ENCODE data around the gene SCNN1A.

Gene SCNN1A

GRCh38 chr12:6373022-6373787 lies 2.2 kb downstream of the SCNN1A start:
- no peak overlapping the region for H3K4me3 ChIP-seq (ENCODE audit: insufficient read depth, low read length, poor library complexity, severe bottlenecking)
- H3K27me3 ChIP-seq (ENCODE audit: low read length) = no peaks in the 10 kb centered on the region
- no peak overlapping the region for H3K27ac ChIP-seq (ENCODE audit: low read depth, low read length)
- no peaks in the 10 kb centered on the region for H4K20me1 ChIP-seq (ENCODE audit: low read depth, low read length)
- H3K9me3 ChIP-seq (ENCODE audit: insufficient read depth, low read length) = no peaks in the 10 kb centered on the region
- no peak overlapping the region for H3K9ac ChIP-seq (ENCODE audit: low read length)
- H3F3A ChIP-seq (ENCODE audit: insufficient read depth) = no peaks in the 10 kb centered on the region
- no peaks in the 10 kb centered on the region for H3K79me2 ChIP-seq (ENCODE audit: insufficient read depth, low read length)
- no peaks in the 10 kb centered on the region for H3K9me2 ChIP-seq (replicated peaks; ENCODE audit: insufficient read depth, low read length)
- H3K36me3 ChIP-seq (ENCODE audit: low read length) = no peaks in the 10 kb centered on the region
- no peak overlapping the region for H2AFZ ChIP-seq (ENCODE audit: low read depth, low read length, severe bottlenecking)
- H3K4me2 ChIP-seq (ENCODE audit: low read depth, low read length, poor library complexity, severe bottlenecking) = no peak overlapping the region
- TF ChIP-seq CTCF (IDR thresholded peaks at IDR 0.05; ENCODE audit: insufficient read depth, low read length, poor library complexity, severe bottlenecking) = no peak
- no peak for TF ChIP-seq EZH2phosphoT487 (conservative IDR thresholded peaks at IDR 0.05; ENCODE audit: low read length)

DNA sequence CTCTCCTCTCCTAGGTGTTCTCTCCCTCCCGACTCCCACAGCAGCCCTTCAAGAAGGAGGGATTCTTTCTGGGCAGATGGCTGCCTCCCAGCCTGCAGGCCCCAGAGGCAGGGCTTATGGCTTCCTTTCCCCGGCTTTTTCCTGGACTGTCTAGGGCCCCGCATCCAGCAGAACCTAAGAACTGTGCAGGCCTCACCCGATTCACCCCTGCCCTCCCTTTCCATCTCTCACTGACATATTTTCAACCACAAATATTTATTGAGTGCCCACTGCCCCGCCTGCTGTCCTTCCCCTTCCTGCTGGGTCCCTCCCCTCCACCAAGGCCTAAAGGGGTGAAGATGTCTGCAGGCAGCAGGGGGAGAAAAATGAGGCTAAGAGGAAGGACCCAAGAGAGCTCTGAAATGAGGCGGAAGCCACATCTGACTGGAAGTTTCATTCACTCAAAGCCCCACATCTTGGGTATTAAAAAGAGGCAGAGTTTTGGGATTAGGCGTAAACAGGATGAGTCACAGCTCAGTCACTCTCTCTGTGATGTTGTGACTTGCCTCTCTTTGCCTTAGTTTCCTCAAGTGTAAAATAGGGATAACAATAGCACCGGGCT lies 2.9 kb downstream of the SCNN1A start:
- Histone ChIP-seq H3K36me3 (ENCODE audit: low read length) (no peaks in the 10 kb centered on the region), H3K4me3 (ENCODE audit: insufficient read depth, low read length, poor library complexity, severe bottlenecking) (no peak overlapping the region), H3K9me3 (ENCODE audit: insufficient read depth, low read length) (no peaks in the 10 kb centered on the region), H3K27ac (ENCODE audit: low read depth, low read length) (no peak overlapping the region), H3K79me2 (ENCODE audit: insufficient read depth, low read length) (no peaks in the 10 kb centered on the region), H3K4me2 (ENCODE audit: low read depth, low read length, poor library complexity, severe bottlenecking) (no peak overlapping the region), H2AFZ (ENCODE audit: low read depth, low read length, severe bottlenecking) (no peak overlapping the region), H3K9ac (ENCODE audit: low read length) (no peak overlapping the region), H4K20me1 (ENCODE audit: low read depth, low read length) (no peaks in the 10 kb centered on the region), H3K9me2 (replicated peaks; ENCODE audit: insufficient read depth, low read length) (no peaks in the 10 kb centered on the region), H3K27me3 (ENCODE audit: low read length) (no peaks in the 10 kb centered on the region), H3F3A (ENCODE audit: insufficient read depth) (no peaks in the 10 kb centered on the region)
- TF ChIP-seq EZH2phosphoT487 (conservative IDR thresholded peaks at IDR 0.05; ENCODE audit: low read length) (no peak), CTCF (IDR thresholded peaks at IDR 0.05; ENCODE audit: insufficient read depth, low read length, poor library complexity, severe bottlenecking) (no peak)

- no peaks in the 10 kb centered on the region for H3K36me3 ChIP-seq (ENCODE audit: low read length)
- TF ChIP-seq CTCF (IDR thresholded peaks at IDR 0.05; ENCODE audit: insufficient read depth, low read length, poor library complexity, severe bottlenecking) = no peak
- no peak for TF ChIP-seq EZH2phosphoT487 (conservative IDR thresholded peaks at IDR 0.05; ENCODE audit: low read length)
- no peaks in the 10 kb centered on the region for H3K9me2 ChIP-seq (replicated peaks; ENCODE audit: insufficient read depth, low read length)
- H2AFZ ChIP-seq (ENCODE audit: low read depth, low read length, severe bottlenecking) = no peak overlapping the region
- no peaks in the 10 kb centered on the region for H3K9me3 ChIP-seq (ENCODE audit: insufficient read depth, low read length)
- H3K27ac ChIP-seq (ENCODE audit: low read depth, low read length) = no peak overlapping the region
- no peak overlapping the region for H3K4me2 ChIP-seq (ENCODE audit: low read depth, low read length, poor library complexity, severe bottlenecking)
- no peak overlapping the region for H3K4me3 ChIP-seq (ENCODE audit: insufficient read depth, low read length, poor library complexity, severe bottlenecking)
- no peaks in the 10 kb centered on the region for H3F3A ChIP-seq (ENCODE audit: insufficient read depth)
- H3K79me2 ChIP-seq (ENCODE audit: insufficient read depth, low read length) = no peaks in the 10 kb centered on the region
- no peaks in the 10 kb centered on the region for H3K27me3 ChIP-seq (ENCODE audit: low read length)
- H3K9ac ChIP-seq (ENCODE audit: low read length) = no peak overlapping the region
- no peaks in the 10 kb centered on the region for H4K20me1 ChIP-seq (ENCODE audit: low read depth, low read length)
Measured at GRCh38 chr12:6370994-6371754, 4.2 kb downstream of the SCNN1A start.
